Chondrocyte (in vitro differentiated cells): ENCODE data around the gene SEC16B. TPM values are rescaled to one million over a fixed set of nuclear protein-coding genes. Genes with fewer than 3 reads are reported as not detected.

Experiments used
- DNase-seq: peaks from one replicate; pipeline ENCODE4 v3.0.0; 2021; ENCODE audit warnings: mixed read lengths, low spot score
- H3K27ac Mint-ChIP-seq: one replicate; pipeline ENCODE4 v1.8.0; 2021; ENCODE audit warnings: mild to moderate bottlenecking, moderate library complexity, mixed read lengths; ENCODE audit not compliant: unreplicated experiment
- H3K27me3 Mint-ChIP-seq: 2 replicates; pipeline ENCODE4 v1.8.0; 2021; ENCODE audit warnings: low read depth, mixed read lengths
- H3K36me3 Mint-ChIP-seq: 2 replicates; pipeline ENCODE4 v1.8.0; 2021; ENCODE audit warnings: low read depth, mixed read lengths
- H3K4me1 Mint-ChIP-seq: 2 replicates; pipeline ENCODE4 v1.8.0; 2021; ENCODE audit warnings: low read depth, mild to moderate bottlenecking, mixed read lengths
- H3K4me3 Mint-ChIP-seq: one replicate; pipeline ENCODE4 v1.8.0; 2021; ENCODE audit warnings: mild to moderate bottlenecking, moderate library complexity, mixed read lengths; ENCODE audit not compliant: unreplicated experiment
- H3K9me3 Mint-ChIP-seq: 2 replicates; pipeline ENCODE4 v1.8.0; 2021; ENCODE audit warnings: low read depth, mixed read lengths
- CTCF ChIP-seq: fragments of 200-600 bp; sonication (generic); IDR thresholded peaks from 2 replicates; pipeline ENCODE4 v1.5.0; 2021; ENCODE audit warnings: antibody characterized with exemption, mild to moderate bottlenecking, moderate library complexity
- total RNA-seq: library from RNA; stranded (reverse); gene quantifications from 3 replicates; pipeline ENCODE4 v1.2.1, GENCODE V29; 2021

Gene SEC16B
- total RNA-seq, 1 donor from 2014 or later, result 3.6 TPM

- Mint-ChIP-seq H3K36me3 (peaks cover 13% of the 10 kb centered on the region), H3K4me3 (no peak overlapping the region), H3K27ac (no peak overlapping the region), H3K27me3 (no peaks in the 10 kb centered on the region), H3K9me3 (no peaks in the 10 kb centered on the region), H3K4me1 (peaks cover 2% of the 10 kb centered on the region)
- no peak for DNase-seq
- no peak for TF ChIP-seq CTCF
Measured at GRCh38 chr1:177944016-177944949, 25.6 kb downstream of the SEC16B start.

- Mint-ChIP-seq H3K27me3 (no peaks in the 10 kb centered on the region), H3K36me3 (peaks cover 13% of the 10 kb centered on the region), H3K27ac (no peak overlapping the region), H3K4me1 (no peaks in the 10 kb centered on the region), H3K4me3 (no peak overlapping the region), H3K9me3 (no peaks in the 10 kb centered on the region)
- DNase-seq, result no peak
- no peak for TF ChIP-seq CTCF
Measured at GRCh38 chr1:177941976-177942375, 27.9 kb downstream of the SEC16B start.

- TF ChIP-seq CTCF, result no peak
- Mint-ChIP-seq H3K4me1 (no peaks in the 10 kb centered on the region), H3K27ac (no peak overlapping the region), H3K27me3 (no peaks in the 10 kb centered on the region), H3K4me3 (no peak overlapping the region), H3K9me3 (no peaks in the 10 kb centered on the region), H3K36me3 (peaks cover 18% of the 10 kb centered on the region)
- no peak for DNase-seq
Measured at GRCh38 chr1:177940682-177941081, 29.2 kb downstream of the SEC16B start.

GRCh38 chr1:177937931-177938330 lies 31.9 kb downstream of the SEC16B start:
- Mint-ChIP-seq H3K9me3 (no peaks in the 10 kb centered on the region), H3K27me3 (no peaks in the 10 kb centered on the region), H3K4me1 (no peaks in the 10 kb centered on the region), H3K4me3 (no peak overlapping the region), H3K36me3 (peaks cover 17% of the 10 kb centered on the region), H3K27ac (no peak overlapping the region)
- TF ChIP-seq CTCF, result no peak
- no peak for DNase-seq

- H3K4me1 Mint-ChIP-seq, result no peaks in the 10 kb centered on the region
- no peak overlapping the region for H3K4me3 Mint-ChIP-seq
- no peak overlapping the region for H3K27ac Mint-ChIP-seq
- H3K9me3 Mint-ChIP-seq, result no peaks in the 10 kb centered on the region
- no peaks in the 10 kb centered on the region for H3K27me3 Mint-ChIP-seq
- no peak for TF ChIP-seq CTCF
- no peak for DNase-seq
- peaks cover 17% of the 10 kb centered on the region for H3K36me3 Mint-ChIP-seq
Measured at GRCh38 chr1:177937174-177937770, 32.6 kb downstream of the SEC16B start.
